H9 (cell line): Measurements from ENCODE around the gene RNF220. TPM values are rescaled to one million over a fixed set of nuclear protein-coding genes. Genes with fewer than 3 reads are reported as not detected.

Source experiments
- DNase-seq: peaks from one replicate; pipeline ENCODE4 v3.0.0-alpha.2; 2017
- H2AFZ ChIP-seq: one replicate; pipeline ENCODE4 v1.6.1; 2013; ENCODE audit warnings: mild to moderate bottlenecking, low read length, control low read depth, moderate library complexity
- H2AK5ac ChIP-seq: 2 replicates; pipeline ENCODE4 v1.6.1; 2013; ENCODE audit warnings: low read length, control low read depth, mixed read lengths; ENCODE audit not compliant: insufficient read length
- H2BK120ac ChIP-seq: one replicate; pipeline ENCODE4 v1.6.1; 2013; ENCODE audit warnings: low read depth, mild to moderate bottlenecking, low read length, control low read depth, inconsistent platforms; ENCODE audit not compliant: poor library complexity, severe bottlenecking
- H2BK12ac ChIP-seq: 2 replicates; pipeline ENCODE4 v1.6.1; 2013; ENCODE audit warnings: low read length, control low read depth, mixed read lengths, low read depth; ENCODE audit not compliant: insufficient read length
- H2BK15ac ChIP-seq: 2 replicates; pipeline ENCODE4 v1.6.1; 2013; ENCODE audit warnings: low read depth, low read length, control low read depth
- H2BK20ac ChIP-seq: one replicate; pipeline ENCODE4 v1.6.1; 2013; ENCODE audit warnings: low read depth, mild to moderate bottlenecking, low read length, control low read depth, inconsistent platforms; ENCODE audit not compliant: poor library complexity, severe bottlenecking
- H2BK5ac ChIP-seq: 2 replicates; pipeline ENCODE4 v1.6.1; 2013; ENCODE audit warnings: low read length, control low read depth, mixed read lengths; ENCODE audit not compliant: insufficient read length
- H3K14ac ChIP-seq: 2 replicates; pipeline ENCODE4 v1.6.1; 2013; ENCODE audit warnings: low read length, control low read depth; ENCODE audit not compliant: insufficient read depth
- H3K18ac ChIP-seq: 2 replicates; pipeline ENCODE4 v1.6.1; 2013; ENCODE audit warnings: low read depth, mild to moderate bottlenecking, mixed read lengths, low read length, control low read depth; ENCODE audit not compliant: insufficient read length
- H3K23ac ChIP-seq: 2 replicates; pipeline ENCODE4 v1.6.1; 2013; ENCODE audit warnings: low read length, control low read depth, mixed read lengths, low read depth; ENCODE audit not compliant: insufficient read length
- H3K23me2 ChIP-seq: 2 replicates; pipeline ENCODE4 v1.6.1; 2013; ENCODE audit warnings: low read depth, mild to moderate bottlenecking, mixed read lengths, low read length, control low read depth; ENCODE audit not compliant: insufficient read length, poor library complexity, severe bottlenecking
- H3K27ac ChIP-seq: 2 replicates; pipeline ENCODE4 v1.5.1; 2013; ENCODE audit warnings: low read length, control low read depth, mixed read lengths, low read depth; ENCODE audit not compliant: insufficient read length
- H3K27me3 ChIP-seq: 2 replicates; pipeline ENCODE4 v1.6.1; 2013; ENCODE audit warnings: low read length, control low read depth, inconsistent platforms; ENCODE audit not compliant: insufficient read depth
- H3K4ac ChIP-seq: 2 replicates; pipeline ENCODE4 v1.6.1; 2013; ENCODE audit warnings: low read depth, mild to moderate bottlenecking, control low read depth, inconsistent platforms, low read length, moderate library complexity
- H3K4me1 ChIP-seq: 2 replicates; pipeline ENCODE4 v1.6.1; 2013; ENCODE audit warnings: low read length, control low read depth, inconsistent platforms; ENCODE audit not compliant: insufficient read depth
- H3K4me2 ChIP-seq: 2 replicates; pipeline ENCODE4 v1.6.1; 2013; ENCODE audit warnings: low read length, control low read depth, mixed read lengths; ENCODE audit not compliant: insufficient read length, insufficient read depth
- H3K56ac ChIP-seq: 2 replicates; pipeline ENCODE4 v1.6.1; 2013; ENCODE audit warnings: low read depth, mild to moderate bottlenecking, mixed read lengths, low read length, control low read depth; ENCODE audit not compliant: insufficient read length
- H3K79me1 ChIP-seq: 2 replicates; pipeline ENCODE4 v1.6.1; 2013; ENCODE audit warnings: low read depth, mild to moderate bottlenecking, moderate library complexity, low read length, control low read depth, inconsistent platforms; ENCODE audit not compliant: insufficient read depth, poor library complexity, severe bottlenecking
- H3K79me2 ChIP-seq: 2 replicates; pipeline ENCODE4 v1.6.1; 2013; ENCODE audit warnings: low read length, control low read depth, inconsistent platforms; ENCODE audit not compliant: insufficient read depth
- H3K9ac ChIP-seq: 2 replicates; pipeline ENCODE4 v1.6.1; 2013; ENCODE audit warnings: low read length, control low read depth, mixed read lengths; ENCODE audit not compliant: insufficient read length; ENCODE audit errors: extremely low read depth
- H3K9me3 ChIP-seq: one replicate; pipeline ENCODE4 v1.6.1; 2013; ENCODE audit warnings: low read depth, low read length, inconsistent platforms; ENCODE audit not compliant: control insufficient read depth
- H3T11ph ChIP-seq: one replicate; pipeline ENCODE4 v1.6.1; 2013; ENCODE audit warnings: mild to moderate bottlenecking, low read length, control low read depth, inconsistent platforms
- H4K20me1 ChIP-seq: one replicate; pipeline ENCODE4 v1.6.1; 2013; ENCODE audit not compliant: control insufficient read depth, insufficient read length, insufficient read depth
- H4K5ac ChIP-seq: 2 replicates; pipeline ENCODE4 v1.6.1; 2013; ENCODE audit warnings: low read depth, mild to moderate bottlenecking, mixed read lengths, low read length, control low read depth; ENCODE audit not compliant: insufficient read length
- H4K8ac ChIP-seq: replicated peaks from 2 replicates; pipeline ENCODE4 v1.6.1; 2013; ENCODE audit warnings: low read length, control low read depth, mixed read lengths, low read depth; ENCODE audit not compliant: insufficient read length
- H4K91ac ChIP-seq: 2 replicates; pipeline ENCODE4 v1.6.1; 2013; ENCODE audit warnings: low read depth, mild to moderate bottlenecking, moderate library complexity, mixed read lengths, low read length, control low read depth; ENCODE audit not compliant: insufficient read length
- H3K27ac Mint-ChIP-seq, 3 experiments: 2 replicates in 2 of 3; 3 replicates in 1 of 3; pipeline ENCODE4 v1.8.0; 2020 to 2021; ENCODE audit warnings: mixed read lengths in 3 of 3, mild to moderate bottlenecking in 1 of 3, moderate library complexity in 1 of 3
- H3K27me3 Mint-ChIP-seq: 2 replicates; pipeline ENCODE4 v1.8.0; 2021; ENCODE audit warnings: low read depth, mild to moderate bottlenecking, moderate library complexity, mixed read lengths
- H3K36me3 Mint-ChIP-seq, 3 experiments: 2 replicates in 2 of 3; 3 replicates in 1 of 3; pipeline ENCODE4 v1.8.0; 2020 to 2021; ENCODE audit warnings: low read depth in 3 of 3, mixed read lengths in 3 of 3; ENCODE audit not compliant: insufficient read depth in 1 of 3
- H3K4me1 Mint-ChIP-seq, 2 experiments: 2 replicates each; pipeline ENCODE4 v1.8.0; 2020; ENCODE audit warnings: mixed read lengths in 2 of 2
- H3K4me3 Mint-ChIP-seq, 2 experiments: 2 replicates in 1 of 2; 3 replicates in 1 of 2; pipeline ENCODE4 v1.8.0; 2020 to 2021; ENCODE audit warnings: mild to moderate bottlenecking in 2 of 2, mixed read lengths in 2 of 2, moderate library complexity in 1 of 2
- H3K9me3 Mint-ChIP-seq, 2 experiments: 2 replicates in 1 of 2; 3 replicates in 1 of 2; pipeline ENCODE4 v1.8.0; 2020; ENCODE audit warnings: mild to moderate bottlenecking in 2 of 2, mixed read lengths in 2 of 2, moderate library complexity in 1 of 2
- WGBS: extraction: QIAGEN DNeasy Blood & Tissue Kit; methylation state at CpG from one replicate; pipeline ENCODE4 v1.1.7; 2013; ENCODE audit warnings: missing lambda C conversion rate, low lambda C conversion rate, mixed read lengths; ENCODE audit not compliant: insufficient read length; ENCODE audit errors: extremely low coverage; 5-methylcytosine and 5-hydroxymethylcytosine counted together
- total RNA-seq: library from RNA; stranded (reverse); gene quantifications from 2 replicates; pipeline ENCODE4 v1.2.1, GENCODE V29; 2021
- TF ChIP-seq, protein P1 (sequence below): fragments of 200-600 bp; sonication (generic); conservative IDR thresholded peaks from 3 replicates; pipeline ENCODE4 v1.8.0; 2021; ENCODE audit warnings: antibody characterized with exemption, mild to moderate bottlenecking

The RNF220 gene
- total RNA-seq, 1 experiment from 2014 or later, result 109 TPM

DNA sequence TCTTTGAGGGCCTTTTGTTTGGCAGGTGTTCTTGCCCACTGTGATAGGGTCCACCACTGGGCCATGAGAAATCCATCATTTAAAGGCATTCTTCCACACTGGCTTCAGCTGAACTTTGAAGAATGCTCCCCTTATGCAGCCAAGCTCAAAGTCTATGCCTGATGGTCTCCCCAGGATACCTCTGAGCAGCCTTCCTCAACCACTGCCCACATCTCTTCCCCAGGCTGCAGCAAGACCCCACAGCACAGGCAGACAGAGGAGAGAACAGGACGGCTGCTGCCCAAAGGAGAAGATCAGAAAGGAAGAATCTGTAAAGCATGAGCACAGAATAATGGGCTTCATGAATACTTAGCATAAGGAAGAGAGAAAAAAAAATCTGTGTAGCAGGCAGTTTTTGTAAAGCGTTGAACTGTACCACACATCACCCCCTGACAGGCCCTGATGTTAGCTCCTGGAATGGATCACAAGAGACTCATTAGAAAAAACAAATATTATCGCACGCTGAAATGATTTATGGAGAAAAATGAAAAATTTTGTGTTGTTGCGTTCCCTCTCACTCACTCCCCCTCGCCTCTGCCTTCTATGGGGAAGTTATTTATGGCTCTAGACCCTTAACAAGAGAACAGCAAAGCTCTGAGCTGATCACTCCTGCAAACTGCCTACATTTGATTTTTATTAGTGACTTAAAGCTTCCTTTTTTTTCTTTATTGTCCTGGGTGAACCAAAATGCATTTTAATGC is 135.1 kb downstream of the RNF220 start:
- H2AFZ ChIP-seq, result no peak overlapping the region
- no peak overlapping the region for H2BK20ac ChIP-seq
- no peak overlapping the region for H2BK12ac ChIP-seq
- Mint-ChIP-seq H3K27ac (peak overlapping the region in 1 of 3 experiments; percentile 76; a peak in 2 of 7 replicates), H3K27me3 (peaks cover 68% of the 10 kb centered on the region), H3K9me3 (no peaks in the 10 kb centered on the region), H3K4me1 (peaks cover 76 to 80% of the 10 kb centered on the region in 2 experiments), H3K4me3 (no peak overlapping the region; a peak in 1 of 5 replicates), H3K36me3 (peaks cover 0 to 6% (median 0%) of the 10 kb centered on the region in 3 experiments; a peak in 3 of 7 replicates)
- H3K14ac ChIP-seq, result no peak overlapping the region
- no peaks in the 10 kb centered on the region for H3K79me1 ChIP-seq
- H3K23me2 ChIP-seq, result no peaks in the 10 kb centered on the region
- no peak overlapping the region for H4K91ac ChIP-seq
- no peaks in the 10 kb centered on the region for H3K79me2 ChIP-seq
- WGBS, result no CpG with 5 or more reads among the region's 6 CpGs
- H3K23ac ChIP-seq, result no peak overlapping the region
- no peak overlapping the region for H3K56ac ChIP-seq
- H4K8ac ChIP-seq, result no peak overlapping the region
- no peak overlapping the region for H3K4me2 ChIP-seq
- no peak overlapping the region for H3T11ph ChIP-seq
- H2AK5ac ChIP-seq, result no peak overlapping the region
- H2BK5ac ChIP-seq, result no peak overlapping the region
- no peak overlapping the region for H2BK120ac ChIP-seq
- H4K5ac ChIP-seq, result no peak overlapping the region
- peaks cover 38% of the 10 kb centered on the region for H3K4me1 ChIP-seq
- no peak overlapping the region for H2BK15ac ChIP-seq
- H3K18ac ChIP-seq, result no peak overlapping the region
- TF ChIP-seq, protein P1, sequence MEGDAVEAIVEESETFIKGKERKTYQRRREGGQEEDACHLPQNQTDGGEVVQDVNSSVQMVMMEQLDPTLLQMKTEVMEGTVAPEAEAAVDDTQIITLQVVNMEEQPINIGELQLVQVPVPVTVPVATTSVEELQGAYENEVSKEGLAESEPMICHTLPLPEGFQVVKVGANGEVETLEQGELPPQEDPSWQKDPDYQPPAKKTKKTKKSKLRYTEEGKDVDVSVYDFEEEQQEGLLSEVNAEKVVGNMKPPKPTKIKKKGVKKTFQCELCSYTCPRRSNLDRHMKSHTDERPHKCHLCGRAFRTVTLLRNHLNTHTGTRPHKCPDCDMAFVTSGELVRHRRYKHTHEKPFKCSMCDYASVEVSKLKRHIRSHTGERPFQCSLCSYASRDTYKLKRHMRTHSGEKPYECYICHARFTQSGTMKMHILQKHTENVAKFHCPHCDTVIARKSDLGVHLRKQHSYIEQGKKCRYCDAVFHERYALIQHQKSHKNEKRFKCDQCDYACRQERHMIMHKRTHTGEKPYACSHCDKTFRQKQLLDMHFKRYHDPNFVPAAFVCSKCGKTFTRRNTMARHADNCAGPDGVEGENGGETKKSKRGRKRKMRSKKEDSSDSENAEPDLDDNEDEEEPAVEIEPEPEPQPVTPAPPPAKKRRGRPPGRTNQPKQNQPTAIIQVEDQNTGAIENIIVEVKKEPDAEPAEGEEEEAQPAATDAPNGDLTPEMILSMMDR, result no peak
- no peak overlapping the region for H3K9ac ChIP-seq
- no peaks in the 10 kb centered on the region for H4K20me1 ChIP-seq
- H3K27me3 ChIP-seq, result no peaks in the 10 kb centered on the region; the same call in 1 of the 2 replicates
- DNase-seq, result no peak
- H3K9me3 ChIP-seq, result no peaks in the 10 kb centered on the region
- no peak overlapping the region for H3K27ac ChIP-seq
- no peak overlapping the region for H3K4ac ChIP-seq
